Hippocampal formation (tissue), 2 donors: ENCODE measurements around the gene PRSS33.

Source experiments
- DNase-seq, 2 donors: peaks; one replicate each; lab custom pipeline; 2025; lab: John Stamatoyannopoulos, UW

The PRSS33 gene

DNA sequence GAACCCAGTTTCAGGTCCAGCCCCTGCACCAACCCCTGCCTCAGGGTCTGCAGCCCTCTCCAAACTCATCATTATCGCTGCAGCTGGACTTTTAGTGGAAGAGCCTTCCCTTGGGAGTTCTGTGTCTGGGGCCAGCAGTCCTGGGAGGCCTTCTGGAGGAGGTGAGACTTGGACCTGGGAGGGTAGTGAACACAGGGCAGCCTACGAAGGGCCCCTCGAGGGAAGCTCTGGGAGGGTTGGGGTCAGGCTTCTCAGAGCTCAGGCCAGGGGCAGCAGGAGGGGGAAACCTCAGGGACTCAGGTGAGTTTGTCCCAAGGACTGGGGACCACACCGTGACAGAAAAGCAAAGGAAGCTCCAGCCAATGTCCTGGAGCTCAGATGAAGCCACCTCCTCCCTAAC is 46.2 kb downstream of the PRSS33 start:
- no peak for DNase-seq

DNA sequence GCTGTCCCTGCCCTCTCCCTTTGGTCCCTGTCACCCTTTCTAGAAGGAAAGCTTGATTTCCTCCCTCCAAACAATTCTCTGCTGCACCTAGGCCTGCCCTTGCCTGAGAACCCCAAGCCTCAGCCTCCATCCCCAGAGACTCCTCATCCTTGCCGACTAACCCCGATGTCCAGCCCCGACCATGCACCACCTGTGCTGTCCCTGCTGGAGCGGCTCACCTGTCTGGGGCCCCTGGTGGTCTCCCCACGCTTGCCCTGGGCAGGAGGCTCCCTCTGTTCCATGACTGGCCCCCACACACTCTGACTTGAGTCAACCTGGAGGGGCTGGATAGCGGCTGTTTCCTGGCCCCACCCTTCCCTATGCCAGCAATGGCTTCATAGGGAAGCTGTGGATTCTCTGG is 46.9 kb downstream of the PRSS33 start:
- no peak for DNase-seq

DNA sequence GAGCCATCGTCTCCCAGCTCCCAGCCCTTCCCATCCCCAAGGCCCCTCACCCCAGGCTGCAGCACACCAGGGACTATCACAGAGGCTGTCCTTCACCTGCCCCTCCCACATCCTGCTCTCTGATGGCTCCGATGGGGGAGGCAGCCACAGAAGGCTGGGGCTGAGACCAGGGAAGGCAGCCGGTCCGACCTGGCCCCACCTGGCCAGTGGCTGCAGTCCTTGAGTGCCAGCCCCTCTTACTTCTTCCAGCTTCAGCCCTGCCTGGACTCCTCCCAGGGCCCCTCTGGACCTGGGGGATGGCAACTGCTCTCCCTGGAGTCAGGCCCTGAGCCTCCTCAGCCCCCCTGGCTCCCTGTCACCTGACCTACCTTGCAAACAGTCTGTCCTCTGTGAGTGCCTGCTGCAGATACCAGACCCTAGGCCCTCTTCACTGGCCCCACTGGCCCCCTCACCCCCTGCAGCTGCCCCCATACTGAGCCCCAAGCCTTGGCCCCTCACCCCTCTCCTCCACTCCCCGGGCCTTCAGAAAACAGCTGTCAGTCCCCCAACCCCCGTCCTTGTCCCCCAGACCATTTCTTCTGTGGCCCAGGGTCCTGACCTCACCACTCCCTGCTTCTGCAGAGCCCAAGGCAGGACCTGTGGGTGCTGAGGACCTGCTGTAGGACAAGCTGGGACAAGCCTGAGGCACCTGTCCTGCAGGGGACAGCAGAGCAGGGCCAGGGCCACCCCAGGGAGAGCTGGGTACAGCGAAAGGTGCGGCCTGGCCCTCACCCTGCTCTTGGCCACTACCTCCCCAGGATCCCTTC is 47.5 kb downstream of the PRSS33 start:
- no peak for DNase-seq

DNA sequence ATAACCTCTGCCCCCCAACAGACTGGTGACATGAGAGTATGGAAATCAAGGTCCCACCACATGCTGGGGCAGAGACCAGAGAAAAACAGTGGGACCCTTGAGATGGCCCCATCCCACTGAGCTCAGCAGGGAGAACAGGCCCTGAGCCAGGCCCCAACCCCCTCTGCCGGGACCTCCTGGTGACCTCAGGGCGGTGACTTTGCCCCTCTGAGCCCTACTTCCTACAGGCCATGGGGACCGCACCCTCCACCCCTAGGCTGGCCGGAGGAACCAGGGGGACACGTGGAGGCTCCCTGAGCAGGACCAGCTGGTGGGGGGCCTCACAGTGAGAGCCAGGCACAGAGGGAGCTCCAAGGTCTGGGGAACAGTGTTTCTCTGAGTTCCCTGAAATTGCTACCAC is 48.7 kb downstream of the PRSS33 start:
- DNase-seq, result no peak

DNA sequence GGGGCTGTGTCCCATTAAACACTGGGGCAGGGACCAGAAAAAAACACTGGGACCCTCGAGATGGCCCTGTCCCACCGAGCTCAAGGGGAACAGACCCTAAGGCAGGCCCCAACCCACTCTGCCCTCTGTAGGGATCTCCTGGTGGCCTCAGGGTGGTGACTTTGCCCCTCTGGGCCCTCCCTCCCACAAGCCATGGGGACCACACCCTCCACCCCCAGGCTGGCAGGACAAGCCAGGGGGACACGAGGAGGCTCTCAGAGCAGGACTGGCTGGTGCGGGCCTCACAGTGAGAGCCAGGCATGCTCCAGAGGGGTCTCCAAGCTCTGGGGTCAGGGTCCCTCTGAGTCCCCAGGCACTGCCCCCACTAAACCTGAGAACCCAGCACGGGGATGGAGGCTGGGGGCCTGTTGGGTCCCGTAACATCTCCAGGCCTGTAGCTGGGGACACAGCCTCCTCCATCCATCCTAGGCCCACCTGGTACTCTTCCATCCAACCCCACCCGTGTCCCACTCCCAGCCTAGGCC is 49.4 kb downstream of the PRSS33 start:
- no peak for DNase-seq

DNA sequence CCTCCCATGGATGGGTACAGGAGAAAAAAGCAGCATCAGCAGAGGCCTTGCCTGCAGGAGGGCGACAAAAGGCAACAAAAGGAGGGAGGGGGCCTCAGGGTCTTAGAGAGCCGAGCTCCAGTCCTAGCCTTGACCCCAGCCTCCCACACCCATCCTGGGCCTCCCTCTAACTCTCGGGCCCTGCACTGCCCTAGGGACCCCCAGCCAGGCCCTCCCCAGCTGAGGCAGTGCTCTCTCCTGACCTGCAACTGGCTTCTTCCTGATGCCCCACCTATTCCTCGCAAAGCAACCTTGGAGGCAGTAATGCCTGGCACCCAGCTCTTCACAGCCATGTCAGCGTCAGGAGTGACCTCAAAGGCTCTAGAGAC is 50.1 kb downstream of the PRSS33 start:
- DNase-seq, result no peak

DNA sequence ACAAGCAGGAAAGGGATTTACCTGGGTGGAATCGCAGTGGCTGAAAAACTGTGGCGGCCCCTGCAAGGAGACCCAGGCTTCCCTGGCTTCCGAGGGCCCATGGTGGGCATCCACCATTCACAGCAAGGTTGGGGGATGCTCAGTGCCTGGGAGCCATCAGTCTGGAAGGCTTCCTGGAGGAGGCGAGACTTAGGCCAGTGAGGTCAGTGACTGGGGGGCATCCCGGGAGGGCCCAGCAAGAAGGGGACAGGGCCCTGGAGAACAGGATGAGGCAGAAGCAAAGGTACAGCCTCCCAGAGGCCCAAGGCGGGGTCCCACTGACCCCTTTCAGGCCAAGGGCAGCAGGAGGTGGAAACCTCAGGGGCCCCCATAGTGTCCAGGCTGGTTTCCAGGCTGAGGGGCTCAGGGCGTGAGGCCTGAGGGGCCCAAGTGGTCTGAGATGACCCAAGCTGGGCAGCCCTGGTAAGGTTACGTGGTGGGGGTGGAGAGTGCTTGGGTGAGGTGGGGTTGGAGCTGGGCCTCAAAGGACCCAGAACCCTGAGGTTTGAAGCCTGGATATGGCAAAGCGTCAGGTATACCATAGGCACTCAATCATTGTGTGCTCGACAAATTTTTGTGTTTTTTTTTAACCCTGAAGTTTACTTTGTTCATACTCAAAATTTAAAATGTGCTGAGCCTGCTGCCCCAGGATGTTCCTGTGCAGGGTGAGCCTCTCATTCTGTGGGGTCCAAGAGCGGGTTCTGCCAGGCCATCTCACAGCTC is 50.7 kb downstream of the PRSS33 start:
- DNase-seq, result no peak

DNA sequence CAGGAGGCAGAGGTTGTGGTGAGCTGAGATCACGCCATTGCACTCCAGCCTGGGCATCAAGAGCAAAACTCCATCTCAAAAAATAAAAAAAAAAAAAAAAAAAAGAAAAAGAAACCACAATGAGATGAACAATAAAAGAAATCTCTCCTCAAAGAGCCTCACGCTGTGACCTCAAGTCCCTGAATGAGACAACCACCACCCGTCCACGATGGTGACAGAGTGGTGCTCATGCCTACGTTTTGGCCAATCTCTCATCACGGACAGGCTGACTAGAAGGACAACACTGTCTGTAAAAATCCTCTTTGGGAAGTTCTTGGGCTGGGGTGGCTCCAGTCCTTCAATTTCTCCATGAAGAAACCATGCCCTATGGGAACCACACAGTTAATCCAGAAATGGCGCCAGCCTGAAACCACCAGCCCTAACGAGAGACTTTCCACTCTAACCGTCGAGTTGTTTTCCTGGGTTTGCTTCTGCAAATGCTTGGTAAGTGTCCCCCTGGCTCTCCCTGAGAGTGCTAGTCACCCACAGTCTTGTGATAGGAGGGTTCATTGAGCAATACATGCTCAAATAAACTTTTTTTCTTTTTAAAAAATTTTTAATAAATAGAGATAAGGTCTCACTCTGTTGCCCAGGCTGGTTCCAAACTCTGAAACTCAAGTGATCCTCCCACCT is 52.4 kb downstream of the PRSS33 start:
- no peak for DNase-seq
